Nephron progenitor cell (in vitro differentiated cells): ENCODE measurements around the gene RGS21.

ENCODE experiments used
- DNase-seq: peaks from one replicate; pipeline ENCODE4 v3.0.0; 2021
- H3K27ac Mint-ChIP-seq: 2 replicates; pipeline ENCODE4 v1.8.0; 2021; ENCODE audit warnings: mild to moderate bottlenecking, moderate library complexity, mixed read lengths
- H3K27me3 Mint-ChIP-seq: 2 replicates; pipeline ENCODE4 v1.8.0; 2021; ENCODE audit warnings: mild to moderate bottlenecking, low read depth, mixed read lengths; ENCODE audit not compliant: poor library complexity
- H3K36me3 Mint-ChIP-seq: 2 replicates; pipeline ENCODE4 v1.8.0; 2021; ENCODE audit warnings: low read depth, mixed read lengths
- H3K4me1 Mint-ChIP-seq: 2 replicates; pipeline ENCODE4 v1.8.0; 2021; ENCODE audit warnings: mixed read lengths
- H3K4me3 Mint-ChIP-seq: 2 replicates; pipeline ENCODE4 v1.8.0; 2021; ENCODE audit warnings: mild to moderate bottlenecking, moderate library complexity, mixed read lengths
- H3K9me3 Mint-ChIP-seq: 2 replicates; pipeline ENCODE4 v1.8.0; 2021; ENCODE audit warnings: mild to moderate bottlenecking, moderate library complexity, mixed read lengths
- TF ChIP-seq, protein P1 (sequence below): fragments of 200-600 bp; sonication (generic); IDR thresholded peaks from 2 replicates; pipeline ENCODE4 v1.5.0; 2021; ENCODE audit warnings: antibody characterized with exemption

Gene RGS21

DNA sequence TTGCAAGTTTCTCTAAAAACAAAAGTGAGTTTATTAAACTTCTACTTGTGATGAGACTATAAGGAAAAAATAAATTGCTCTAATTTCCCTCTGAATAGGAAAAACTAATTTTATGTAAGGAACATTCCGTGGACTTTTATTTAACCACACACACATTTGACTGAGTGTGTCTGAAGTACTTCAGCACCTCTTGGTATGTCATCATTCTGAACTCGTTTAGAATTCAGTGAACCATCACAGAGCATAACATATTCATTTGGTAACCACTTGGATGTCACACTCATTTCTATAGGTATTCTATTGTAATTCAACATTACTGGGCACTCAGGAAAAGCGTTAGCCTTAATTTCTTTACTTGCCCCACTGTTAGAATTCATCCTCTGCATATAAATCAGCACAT, 79.1 kb downstream of the RGS21 start:
- H3K4me3 Mint-ChIP-seq: no peak overlapping the region
- DNase-seq: no peak
- H3K9me3 Mint-ChIP-seq: peaks cover 5% of the 10 kb centered on the region
- no peaks in the 10 kb centered on the region for H3K4me1 Mint-ChIP-seq
- no peaks in the 10 kb centered on the region for H3K36me3 Mint-ChIP-seq
- no peak overlapping the region for H3K27ac Mint-ChIP-seq
- peaks cover 4% of the 10 kb centered on the region for H3K27me3 Mint-ChIP-seq
- TF ChIP-seq, protein P1, sequence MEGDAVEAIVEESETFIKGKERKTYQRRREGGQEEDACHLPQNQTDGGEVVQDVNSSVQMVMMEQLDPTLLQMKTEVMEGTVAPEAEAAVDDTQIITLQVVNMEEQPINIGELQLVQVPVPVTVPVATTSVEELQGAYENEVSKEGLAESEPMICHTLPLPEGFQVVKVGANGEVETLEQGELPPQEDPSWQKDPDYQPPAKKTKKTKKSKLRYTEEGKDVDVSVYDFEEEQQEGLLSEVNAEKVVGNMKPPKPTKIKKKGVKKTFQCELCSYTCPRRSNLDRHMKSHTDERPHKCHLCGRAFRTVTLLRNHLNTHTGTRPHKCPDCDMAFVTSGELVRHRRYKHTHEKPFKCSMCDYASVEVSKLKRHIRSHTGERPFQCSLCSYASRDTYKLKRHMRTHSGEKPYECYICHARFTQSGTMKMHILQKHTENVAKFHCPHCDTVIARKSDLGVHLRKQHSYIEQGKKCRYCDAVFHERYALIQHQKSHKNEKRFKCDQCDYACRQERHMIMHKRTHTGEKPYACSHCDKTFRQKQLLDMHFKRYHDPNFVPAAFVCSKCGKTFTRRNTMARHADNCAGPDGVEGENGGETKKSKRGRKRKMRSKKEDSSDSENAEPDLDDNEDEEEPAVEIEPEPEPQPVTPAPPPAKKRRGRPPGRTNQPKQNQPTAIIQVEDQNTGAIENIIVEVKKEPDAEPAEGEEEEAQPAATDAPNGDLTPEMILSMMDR: no peak

DNA sequence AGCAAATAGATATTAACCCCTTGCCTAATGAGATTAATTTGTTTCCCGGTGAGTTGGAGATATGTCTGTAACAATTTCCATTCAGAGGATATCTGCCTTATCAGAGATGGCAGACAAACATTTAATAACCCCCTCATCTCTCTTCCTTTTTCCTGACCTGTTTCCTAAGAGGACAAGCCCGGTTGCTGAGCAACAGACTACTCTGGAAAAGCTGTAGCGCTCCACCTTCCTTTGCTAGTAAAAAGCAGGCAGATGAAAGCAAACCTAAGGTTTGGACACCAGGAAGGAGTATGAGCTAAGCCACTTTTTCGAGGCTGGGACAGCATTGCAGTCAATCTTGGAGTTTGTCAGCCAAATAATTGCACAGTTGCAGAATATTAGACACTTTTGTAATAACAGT, 82.4 kb downstream of the RGS21 start:
- no peaks in the 10 kb centered on the region for H3K9me3 Mint-ChIP-seq
- no peaks in the 10 kb centered on the region for H3K36me3 Mint-ChIP-seq
- no peak for DNase-seq
- no peaks in the 10 kb centered on the region for H3K4me1 Mint-ChIP-seq
- no peak overlapping the region for H3K27ac Mint-ChIP-seq
- TF ChIP-seq, protein P1: no peak
- no peak overlapping the region for H3K4me3 Mint-ChIP-seq
- peaks cover 4% of the 10 kb centered on the region for H3K27me3 Mint-ChIP-seq

DNA sequence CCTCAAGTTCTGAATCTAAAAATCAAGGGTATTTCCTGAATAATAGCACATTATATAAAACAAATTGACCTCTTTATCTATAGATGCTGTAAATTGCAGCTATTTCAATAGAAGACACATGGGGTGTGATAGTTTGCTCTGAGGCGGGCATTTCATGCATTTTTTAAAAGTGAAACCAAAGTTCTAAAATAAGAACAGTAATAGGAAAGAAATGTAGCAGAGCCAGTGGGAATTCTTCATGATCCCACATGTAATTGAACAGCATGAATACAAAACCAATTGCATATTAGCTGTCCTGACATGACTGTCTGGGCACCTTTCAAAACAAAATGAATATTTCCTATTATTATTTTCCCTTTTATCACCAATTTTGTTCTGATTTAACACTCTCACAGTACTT, 85.0 kb downstream of the RGS21 start:
- H3K36me3 Mint-ChIP-seq: no peaks in the 10 kb centered on the region
- peaks cover 4% of the 10 kb centered on the region for H3K27me3 Mint-ChIP-seq
- H3K27ac Mint-ChIP-seq: no peak overlapping the region
- no peaks in the 10 kb centered on the region for H3K4me1 Mint-ChIP-seq
- H3K4me3 Mint-ChIP-seq: no peak overlapping the region
- DNase-seq: no peak
- TF ChIP-seq, protein P1: no peak
- H3K9me3 Mint-ChIP-seq: no peaks in the 10 kb centered on the region

DNA sequence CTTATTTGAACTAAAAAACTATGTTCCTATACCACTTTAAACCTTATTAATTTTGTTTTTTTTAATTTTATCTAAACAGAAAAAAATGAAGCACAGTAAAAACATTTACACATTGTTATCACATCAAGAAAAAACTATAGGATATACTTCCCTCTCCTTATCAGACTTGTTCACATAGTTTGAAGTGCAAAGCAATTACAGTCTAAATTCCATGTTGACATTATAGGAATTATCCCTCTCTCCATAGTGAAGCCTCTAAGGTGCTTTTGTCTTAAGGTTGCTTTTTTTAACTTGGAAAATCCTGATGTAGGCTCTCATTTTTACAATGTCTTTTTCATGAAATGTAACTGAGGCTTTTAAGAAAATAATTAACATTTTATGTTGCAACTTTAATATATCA, 85.8 kb downstream of the RGS21 start:
- Mint-ChIP-seq H3K4me3 (no peak overlapping the region), H3K36me3 (no peaks in the 10 kb centered on the region), H3K27ac (no peak overlapping the region), H3K9me3 (no peaks in the 10 kb centered on the region), H3K27me3 (peaks cover 4% of the 10 kb centered on the region), H3K4me1 (no peaks in the 10 kb centered on the region)
- TF ChIP-seq, protein P1: no peak
- no peak for DNase-seq

DNA sequence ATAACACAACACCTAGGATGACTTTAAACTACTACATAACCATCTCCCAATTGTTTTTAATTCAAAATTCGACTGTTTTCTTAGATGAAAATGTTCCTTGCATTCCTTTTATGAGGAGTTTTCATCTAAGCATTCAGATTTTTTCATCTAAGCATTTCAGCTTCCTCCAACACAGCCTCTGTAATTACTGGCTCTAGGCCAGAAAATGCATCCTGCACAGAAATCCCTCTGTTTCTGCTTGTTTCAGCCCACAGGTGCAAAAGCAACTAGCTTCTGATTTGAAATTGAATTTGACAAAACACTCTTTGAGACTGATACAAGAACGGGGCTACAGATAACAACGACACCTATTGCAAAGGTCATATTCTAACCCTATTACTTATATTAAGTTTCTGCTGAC, 90.4 kb downstream of the RGS21 start:
- DNase-seq: no peak
- Mint-ChIP-seq H3K27me3 (no peaks in the 10 kb centered on the region), H3K4me3 (no peak overlapping the region), H3K36me3 (no peaks in the 10 kb centered on the region), H3K27ac (no peak overlapping the region), H3K4me1 (no peaks in the 10 kb centered on the region), H3K9me3 (no peaks in the 10 kb centered on the region)
- TF ChIP-seq, protein P1: no peak
